Breast epithelium (tissue), 3 donors: ENCODE measurements around the gene TCTN1.

ENCODE experiments used
- CTCF ChIP-seq, 3 donors: fragments of 450-650 bp; IDR thresholded peaks; one replicate each; pipeline ENCODE4 v1.5.1; 2016 to 2017; ENCODE audit warnings: antibody characterized with exemption in 3 of 3, mild to moderate bottlenecking in 3 of 3, moderate library complexity in 3 of 3
- POLR2A ChIP-seq: fragments of 450-650 bp; IDR thresholded peaks from one replicate; pipeline ENCODE4 v1.6.1; 2016; ENCODE audit warnings: antibody characterized with exemption, mild to moderate bottlenecking, moderate library complexity
- POLR2AphosphoS5 ChIP-seq, 3 donors: sonication (generic); formaldehyde crosslinking; IDR thresholded peaks; one replicate each; pipeline ENCODE4 v1.6.1; 2017; ENCODE audit warnings: antibody characterized with exemption in 3 of 3

- no peak for TF ChIP-seq POLR2A
- TF ChIP-seq CTCF (IDR thresholded peaks at IDR 0.05), result no peak
- no peak for TF ChIP-seq POLR2AphosphoS5 (IDR thresholded peaks at IDR 0.05)
Observed at GRCh38 chr12:110566993-110567392, 46.9 kb upstream of the TCTN1 start.
